HG03460 (cell line): ENCODE results near the gene IGFLR1.
"Not testable (repeated sequence)": the region's sequence is repeated elsewhere in the genome, so short reads cannot be mapped to it uniquely, and the experiment has no call there.

Experiments used
- ATAC-seq: cut with Tn5 transposase; IDR thresholded peaks from one replicate; pipeline ENCODE4 v1.9.1; 2021; ENCODE audit not compliant: unreplicated experiment

IGFLR1 gene

DNA sequence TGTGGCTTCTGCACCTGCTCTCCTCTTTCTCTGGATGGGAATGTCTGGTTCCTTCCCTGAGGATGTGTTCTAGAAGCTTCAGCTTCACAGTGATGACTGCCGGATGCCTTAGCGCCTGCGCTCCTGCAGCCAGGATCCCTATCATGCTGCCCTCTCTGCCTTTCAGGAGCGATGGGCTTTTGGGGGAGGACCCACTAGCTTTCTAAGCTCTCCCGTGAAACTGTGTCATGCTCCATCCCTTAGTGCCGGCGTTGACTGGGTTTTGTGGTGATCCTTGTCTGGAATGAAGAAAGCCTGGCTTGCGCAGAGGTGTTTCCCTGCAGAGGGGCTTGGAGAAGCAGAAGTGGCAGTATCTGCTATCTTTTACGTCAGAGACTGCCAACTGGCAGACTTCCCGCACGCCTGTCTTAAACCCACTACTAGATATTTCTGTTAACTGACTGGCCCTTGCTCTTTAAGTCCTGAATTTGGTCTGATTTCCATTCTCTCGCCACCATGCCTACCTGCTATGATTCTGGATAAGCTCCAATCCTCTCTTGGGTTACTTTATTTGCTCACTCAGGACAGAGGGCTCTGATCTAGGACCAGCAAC is 28.3 kb downstream of the IGFLR1 start:
- ATAC-seq: no peak

- no peak for ATAC-seq
Observed at GRCh38 chr19:35713506-35713850, 28.8 kb downstream of the IGFLR1 start.

GRCh38 chr19:35712567-35713505 is 29.4 kb downstream of the IGFLR1 start:
- no peak for ATAC-seq

- no peak for ATAC-seq
Observed at GRCh38 chr19:35710784-35711723, 31.2 kb downstream of the IGFLR1 start.

DNA sequence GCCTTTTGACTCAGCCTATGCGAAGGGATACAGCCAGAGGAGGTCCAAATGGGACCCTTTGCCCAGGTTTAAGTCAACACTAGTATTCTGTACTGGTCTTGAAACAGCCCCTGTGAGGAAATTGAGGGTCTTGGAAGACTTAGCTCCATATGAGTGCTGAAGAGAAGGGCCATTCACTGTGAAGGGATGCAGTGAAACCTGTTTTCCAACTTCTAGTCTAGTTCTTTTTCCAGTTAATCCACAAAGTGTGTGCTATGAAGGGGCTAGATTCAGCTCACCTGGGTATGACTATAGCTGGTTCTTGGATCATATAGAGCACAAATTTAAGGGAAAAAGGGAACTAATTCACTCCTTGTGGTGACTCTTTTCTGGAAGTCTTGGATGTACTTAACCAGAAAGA is 33.9 kb downstream of the IGFLR1 start:
- no peak for ATAC-seq

DNA sequence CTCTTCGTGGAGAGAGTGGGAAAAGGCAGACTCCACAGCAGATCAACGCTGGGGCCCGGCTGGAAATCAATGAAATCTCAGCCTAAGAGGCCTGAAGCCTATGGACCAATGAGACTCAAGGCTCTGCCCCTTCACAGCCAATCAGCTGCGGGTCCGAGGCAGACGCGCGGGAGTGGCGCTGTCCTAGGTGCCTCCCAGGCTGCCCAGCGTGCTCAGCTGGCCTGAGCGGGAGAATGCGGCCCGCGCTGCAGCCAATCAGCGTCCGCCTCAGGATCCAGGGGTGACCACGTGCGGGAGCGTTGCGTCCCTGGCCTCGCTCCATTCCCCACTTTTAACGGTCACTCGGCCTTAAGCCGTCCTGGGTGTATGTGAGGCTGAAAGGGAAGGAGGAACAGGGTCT is 38.0 kb downstream of the IGFLR1 start, which contains the start of gene ZBTB32:
Gene ZBTB32, plus strand, starts transcription at position 341 of the 400 bp plus-strand sequence. CDS start 10,069 bp downstream, outside the sequence.
- ATAC-seq: no peak

GRCh38 chr19:35703343-35703742 is 38.9 kb downstream of the IGFLR1 start:
- no peak for ATAC-seq

DNA sequence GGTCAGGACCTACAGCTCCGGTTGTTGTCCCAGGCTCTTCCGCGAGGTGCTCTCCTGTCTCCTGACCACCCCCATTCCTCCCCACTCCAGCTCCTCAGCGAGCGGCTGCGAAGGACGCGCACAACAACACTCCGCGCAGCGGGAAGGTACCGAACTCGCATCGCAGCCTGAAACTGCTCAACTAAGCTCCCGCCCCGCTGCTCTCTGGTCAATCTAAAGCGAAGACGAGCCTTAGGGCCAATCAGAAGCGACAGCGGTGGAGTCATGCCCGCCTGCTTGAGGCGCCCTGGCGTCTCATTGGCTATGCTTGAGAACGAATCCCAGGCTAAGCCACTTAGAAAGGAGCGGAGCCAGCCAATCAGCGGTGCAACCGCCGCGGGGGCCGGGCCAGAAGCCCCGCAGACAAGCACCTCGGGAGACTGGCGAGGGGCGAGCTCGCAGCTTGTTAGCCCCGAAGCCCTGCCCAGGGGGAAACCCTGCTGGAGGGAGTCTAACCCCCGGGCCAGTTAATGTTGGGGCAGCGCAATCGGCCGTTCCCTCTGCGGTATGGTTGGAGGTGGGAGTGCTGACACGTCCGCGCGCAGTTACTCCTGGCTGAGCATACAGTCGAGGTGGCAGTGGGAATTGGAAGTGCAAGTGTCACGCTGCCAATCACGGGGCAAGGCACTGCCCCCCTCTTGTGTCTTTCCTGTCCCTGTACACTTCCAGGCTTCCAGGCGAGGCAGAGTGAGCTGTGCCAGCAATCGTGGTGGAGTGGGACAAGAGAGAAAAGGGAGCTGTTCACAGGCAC is 39.8 kb downstream of the IGFLR1 start:
- ATAC-seq: peak; percentile 90

DNA sequence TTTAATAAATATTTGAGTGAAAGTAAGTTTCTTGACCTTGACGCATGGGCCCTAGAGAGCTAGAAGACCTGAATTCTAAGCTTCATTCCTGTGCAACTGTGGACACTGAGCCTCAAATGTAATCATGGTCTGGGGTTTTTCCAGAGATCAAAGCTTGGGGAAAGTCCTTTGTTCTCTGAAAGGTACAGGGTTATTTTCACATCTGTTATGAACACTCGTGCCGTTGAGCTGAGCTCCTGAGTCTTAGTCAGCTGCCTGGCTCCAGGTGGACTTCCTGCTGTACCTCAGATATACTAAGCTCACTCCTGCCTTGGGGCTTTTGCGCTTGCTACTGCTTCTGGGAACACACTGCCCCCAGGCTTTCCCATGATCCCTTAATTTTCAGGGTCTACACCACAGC is 45.4 kb downstream of the IGFLR1 start:
- no peak for ATAC-seq

DNA sequence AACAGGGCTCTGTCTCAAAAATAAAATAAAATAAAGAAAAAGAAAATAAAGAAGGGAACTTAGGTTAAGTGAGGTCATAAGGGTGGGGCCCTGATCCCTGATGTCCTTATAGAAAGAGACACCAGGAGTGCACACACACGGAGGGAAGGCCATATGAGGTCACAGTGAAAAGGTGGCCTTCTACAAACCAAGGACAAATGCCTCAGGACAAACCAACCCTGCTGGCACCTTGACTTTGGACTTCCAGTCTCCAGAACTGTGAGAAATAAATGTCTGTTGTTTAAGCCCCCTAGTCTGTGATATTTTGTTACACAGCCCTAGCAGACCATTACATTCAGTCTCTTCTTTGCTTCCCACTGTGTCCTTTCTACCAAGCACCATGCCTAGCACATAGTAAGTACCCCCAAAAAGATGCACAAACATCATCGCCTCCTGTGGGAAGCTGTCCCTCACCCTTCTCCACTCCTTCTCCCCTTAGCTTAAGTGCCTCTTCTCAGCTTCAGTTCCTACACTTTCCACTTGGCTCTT is 46.3 kb downstream of the IGFLR1 start:
- ATAC-seq: no peak

GRCh38 chr19:35693835-35694599 is 48.2 kb downstream of the IGFLR1 start:
- ATAC-seq: peak; percentile 60

- peak; percentile 35 for ATAC-seq
Observed at GRCh38 chr19:35693422-35693821, 48.8 kb downstream of the IGFLR1 start.

DNA sequence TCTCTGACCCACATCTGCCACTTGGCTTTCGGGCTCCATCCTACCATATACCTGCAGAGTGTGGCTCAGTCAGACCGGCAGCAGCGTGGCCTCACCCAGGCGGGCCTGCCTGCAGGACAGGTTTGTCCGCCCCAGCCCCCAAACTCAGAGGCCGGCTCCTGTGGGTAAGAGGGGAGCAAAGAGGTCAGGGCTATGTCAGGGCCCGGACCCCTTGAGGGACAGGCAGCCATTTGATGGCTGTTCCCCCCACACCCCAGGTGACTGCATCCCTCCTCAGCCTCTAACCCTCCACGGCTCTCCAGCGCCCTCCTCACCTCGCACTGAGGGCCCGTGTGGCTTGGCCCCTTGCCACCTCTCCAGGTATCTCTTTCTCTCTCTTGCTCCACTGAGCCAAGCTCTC is 50.2 kb downstream of the IGFLR1 start:
- no peak for ATAC-seq

DNA sequence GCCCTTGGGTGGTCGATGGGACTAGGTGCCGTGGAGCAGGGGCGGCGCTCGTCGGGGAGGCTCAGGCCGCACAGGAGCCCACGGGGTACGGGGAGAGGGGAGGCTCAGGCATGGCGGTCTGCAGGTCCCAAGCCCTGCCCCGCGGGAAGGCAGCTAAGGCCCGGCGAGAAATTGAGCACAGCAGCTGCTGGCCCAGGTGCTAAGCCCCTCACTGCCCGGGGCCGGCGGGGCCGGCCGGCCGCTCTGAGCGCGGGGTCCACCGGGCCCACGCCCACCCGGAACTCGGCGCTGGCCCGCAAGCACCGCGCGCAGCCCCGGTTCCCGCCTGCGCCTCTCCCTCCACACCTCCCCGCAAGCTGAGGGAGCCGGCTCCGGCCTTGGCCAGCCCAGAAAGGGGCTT is 51.1 kb downstream of the IGFLR1 start:
- not testable (repeated sequence) for ATAC-seq

- no peak for ATAC-seq
Observed at GRCh38 chr19:35689836-35690235, 52.4 kb downstream of the IGFLR1 start.
